ENCODE data around the gene ENKD1.
A peak's percentile ranks its signal among the peaks of the same experiment; 100 is the strongest.

The ENKD1 gene

GRCh38 chr16:67662653-67663010 is 3.9 kb downstream of the ENKD1 start:
- no peak for DNase-seq

DNA sequence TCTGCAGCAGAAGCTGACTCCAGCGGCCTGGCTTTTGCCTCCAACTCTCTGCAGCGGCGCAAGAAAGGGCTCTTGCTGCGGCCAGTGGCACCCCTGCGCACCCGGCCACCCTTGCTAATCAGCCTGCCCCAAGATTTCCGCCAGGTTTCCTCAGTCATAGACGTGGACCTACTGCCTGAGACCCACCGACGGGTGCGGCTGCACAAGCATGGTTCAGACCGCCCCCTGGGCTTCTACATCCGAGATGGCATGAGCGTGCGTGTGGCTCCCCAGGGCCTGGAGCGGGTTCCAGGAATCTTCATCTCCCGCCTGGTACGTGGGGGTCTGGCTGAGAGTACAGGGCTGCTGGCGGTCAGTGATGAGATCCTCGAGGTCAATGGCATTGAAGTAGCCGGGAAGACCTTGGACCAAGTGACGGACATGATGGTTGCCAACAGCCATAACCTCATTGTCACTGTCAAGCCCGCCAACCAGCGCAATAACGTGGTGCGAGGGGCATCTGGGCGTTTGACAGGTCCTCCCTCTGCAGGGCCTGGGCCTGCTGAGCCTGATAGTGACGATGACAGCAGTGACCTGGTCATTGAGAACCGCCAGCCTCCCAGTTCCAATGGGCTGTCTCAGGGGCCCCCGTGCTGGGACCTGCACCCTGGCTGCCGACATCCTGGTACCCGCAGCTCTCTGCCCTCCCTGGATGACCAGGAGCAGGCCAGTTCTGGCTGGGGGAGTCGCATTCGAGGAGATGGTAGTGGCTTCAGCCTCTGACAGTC is 4.5 kb downstream of the ENKD1 start:
- no peak for DNase-seq

- DNase-seq = no peak
Observed at GRCh38 chr16:67661101-67661761, 5.3 kb downstream of the ENKD1 start.

DNA sequence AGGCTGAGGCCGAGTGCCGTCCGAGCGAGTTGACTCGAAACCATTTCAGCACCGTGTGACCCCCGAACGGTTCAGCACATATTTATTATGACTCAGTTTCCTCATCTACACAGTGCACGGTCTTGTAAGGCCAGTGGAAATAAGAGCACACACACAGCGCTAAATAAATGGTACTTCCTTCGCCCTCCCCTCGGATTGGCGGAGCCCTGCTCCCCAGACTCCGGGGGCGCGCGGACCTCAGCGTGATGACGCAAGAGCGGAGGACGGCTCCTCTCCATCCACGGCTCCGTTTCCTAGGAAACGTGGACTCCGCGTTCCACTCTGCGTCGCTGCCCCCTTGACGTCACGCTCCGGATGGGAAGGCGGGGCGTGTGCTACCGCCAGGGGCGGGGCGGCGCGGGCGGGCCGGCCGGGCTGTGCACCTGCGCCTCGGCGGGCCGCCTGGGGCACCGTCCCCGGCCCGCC is 6.0 kb downstream of the ENKD1 start, which contains the start of gene PARD6A:
PARD6A (plus strand) TSS at position 397 of the 465 bp plus-strand sequence. CDS start 79 bp downstream, outside the sequence.
- DNase-seq = peak; percentile 97

DNA sequence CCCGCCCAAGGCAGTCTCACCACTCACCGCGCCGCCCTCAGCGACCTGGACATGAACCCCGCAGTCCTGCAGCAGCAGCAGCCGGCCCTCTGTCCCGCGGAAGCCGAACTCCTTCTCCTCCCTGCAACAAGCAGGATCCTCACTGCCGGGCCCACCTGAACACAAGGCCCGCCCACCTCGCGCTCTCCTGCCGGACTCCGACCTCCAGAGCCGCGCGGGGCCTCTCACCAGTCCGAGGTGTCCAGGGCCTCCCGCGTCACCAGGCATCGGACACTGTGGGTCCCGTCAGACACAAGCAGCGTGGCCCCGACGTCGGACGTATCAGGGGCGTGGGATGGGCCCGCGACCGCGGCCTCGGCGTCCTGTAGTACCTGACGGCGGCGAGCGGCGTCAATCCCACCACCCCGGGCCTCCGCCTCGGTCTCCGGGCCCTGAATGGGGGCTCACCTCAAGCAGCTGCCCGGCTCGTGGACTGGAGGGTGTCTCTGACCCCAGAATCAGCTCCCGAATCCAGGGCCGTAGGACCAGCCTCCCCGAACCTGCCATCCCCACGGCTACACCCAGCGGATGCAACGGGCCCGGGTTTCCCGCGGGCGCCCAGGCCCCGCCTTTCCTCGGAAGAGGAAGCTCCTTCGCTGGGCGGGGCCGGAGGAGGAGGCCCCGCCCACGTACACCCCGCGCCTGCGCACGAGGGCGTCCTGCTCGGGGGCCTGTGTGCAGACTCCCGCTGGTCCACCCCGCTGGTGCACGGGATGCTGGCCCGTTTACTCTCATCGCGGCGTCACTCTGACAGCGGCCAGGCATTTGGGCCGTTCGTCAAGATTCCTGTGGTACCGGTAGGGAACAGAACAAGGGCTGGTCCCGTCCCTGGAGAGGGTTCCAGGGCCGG is 6.6 kb downstream of the ENKD1 start, which contains the start of gene ACD:
ACD (minus strand) TSS at position 586 of the 889 bp plus-strand sequence; CDS start at position 546, 40 bp downstream.
- DNase-seq = peak; percentile 98

GRCh38 chr16:67658849-67659674 is 7.5 kb downstream of the ENKD1 start:
- DNase-seq = no peak

- no peak for DNase-seq
Observed at GRCh38 chr16:67657751-67658518, 8.6 kb downstream of the ENKD1 start.

GRCh38 chr16:67657017-67657608 is 9.4 kb downstream of the ENKD1 start:
- DNase-seq = no peak

- DNase-seq = no peak
Observed at GRCh38 chr16:67656344-67657016, 10.1 kb downstream of the ENKD1 start.

- no peak for DNase-seq
Observed at GRCh38 chr16:67655363-67655762, 11.2 kb downstream of the ENKD1 start.

GRCh38 chr16:67654403-67654911 is 12.1 kb downstream of the ENKD1 start:
- DNase-seq = no peak

GRCh38 chr16:67653789-67654402 is 12.7 kb downstream of the ENKD1 start:
- no peak for DNase-seq

DNA sequence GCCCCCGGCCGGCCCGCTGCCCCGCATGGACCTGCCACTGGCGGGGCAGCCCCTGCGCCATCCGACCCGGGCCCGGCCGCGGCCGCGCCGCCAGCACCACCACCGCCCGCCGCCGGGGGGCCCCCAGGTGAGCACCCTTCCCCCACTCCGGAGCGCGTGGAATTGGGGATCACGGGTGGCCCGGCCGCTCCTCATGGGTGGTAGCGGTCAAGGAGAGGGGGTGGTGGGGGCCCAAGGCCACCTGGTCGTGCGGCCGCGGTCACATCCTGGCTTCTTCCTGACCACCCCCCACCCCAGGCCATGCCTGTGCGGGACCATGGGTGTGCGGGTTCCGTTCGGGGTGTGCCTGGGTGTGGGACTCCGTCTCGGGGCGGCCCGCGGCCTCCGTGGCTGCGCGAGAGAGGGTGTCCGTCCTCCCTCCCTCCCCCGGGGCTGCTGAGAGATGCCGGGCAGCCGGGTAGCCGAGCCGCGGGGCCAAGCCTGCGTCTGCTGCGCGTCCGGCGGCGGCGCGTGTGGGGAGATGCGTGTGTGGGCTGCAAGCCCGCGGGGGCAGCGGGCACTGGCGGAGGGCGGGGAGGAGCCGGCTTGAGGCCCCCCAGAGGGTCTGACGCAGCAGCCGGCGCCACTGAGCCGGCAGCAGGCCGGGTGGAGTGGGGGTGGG is 13.3 kb downstream of the ENKD1 start:
- no peak for DNase-seq

GRCh38 chr16:67652578-67653127 is 13.9 kb downstream of the ENKD1 start:
- no peak for DNase-seq

- no peak for DNase-seq
Observed at GRCh38 chr16:67651847-67652246, 14.7 kb downstream of the ENKD1 start.

GRCh38 chr16:67651039-67651438 is 15.5 kb downstream of the ENKD1 start:
- DNase-seq = no peak

- DNase-seq = no peak
Observed at GRCh38 chr16:67650023-67650422, 16.5 kb downstream of the ENKD1 start.

DNA sequence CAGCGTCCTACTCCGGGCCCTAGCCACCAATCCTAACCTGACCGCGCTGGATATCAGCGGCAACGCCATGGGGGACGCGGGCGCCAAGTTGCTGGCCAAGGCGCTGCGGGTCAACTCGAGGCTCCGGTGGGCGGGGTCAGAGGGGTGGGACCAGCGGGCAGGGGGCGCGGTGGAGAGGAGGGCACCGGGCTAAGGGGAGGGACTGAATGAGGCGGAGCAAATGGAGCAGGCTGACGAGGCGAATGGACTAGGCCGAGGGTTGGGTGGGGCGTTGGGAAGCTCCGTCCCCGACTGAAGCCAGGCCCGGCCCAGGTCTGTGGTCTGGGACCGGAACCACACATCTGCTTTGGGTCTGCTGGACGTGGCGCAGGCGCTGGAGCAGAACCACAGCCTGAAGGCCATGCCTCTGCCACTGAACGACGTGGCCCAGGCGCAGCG is 17.0 kb downstream of the ENKD1 start:
- no peak for DNase-seq

Data from activated effector memory CD4-positive, alpha-beta T cell treated with anti-CD3 and anti-CD28 coated beads, Interleukin-2, amount 50 U/mL, for 16 hours (primary cell).